IPS-15b (cell line): Measurements from ENCODE around the gene MMP28.

Experiments used
- H3K27me3 ChIP-seq: one replicate; pipeline ENCODE4 v1.6.1; 2013; ENCODE audit warnings: low read length; ENCODE audit not compliant: control insufficient read depth, insufficient read depth
- H3K36me3 ChIP-seq: one replicate; pipeline ENCODE4 v1.6.1; 2013; ENCODE audit warnings: low read length; ENCODE audit not compliant: control insufficient read depth, insufficient read depth
- H3K4me1 ChIP-seq: one replicate; pipeline ENCODE4 v1.6.1; 2013; ENCODE audit warnings: mild to moderate bottlenecking, low read length; ENCODE audit not compliant: control insufficient read depth, insufficient read depth
- H3K4me3 ChIP-seq: one replicate; pipeline ENCODE4 v1.5.1; 2013; ENCODE audit warnings: low read depth, low read length
- H3K9ac ChIP-seq: one replicate; pipeline ENCODE4 v1.6.1; 2013; ENCODE audit warnings: low read depth, mild to moderate bottlenecking, low read length
- H3K9me3 ChIP-seq: one replicate; pipeline ENCODE4 v1.6.1; 2013; ENCODE audit warnings: mild to moderate bottlenecking, low read length; ENCODE audit not compliant: control insufficient read depth, insufficient read depth

Gene MMP28

DNA sequence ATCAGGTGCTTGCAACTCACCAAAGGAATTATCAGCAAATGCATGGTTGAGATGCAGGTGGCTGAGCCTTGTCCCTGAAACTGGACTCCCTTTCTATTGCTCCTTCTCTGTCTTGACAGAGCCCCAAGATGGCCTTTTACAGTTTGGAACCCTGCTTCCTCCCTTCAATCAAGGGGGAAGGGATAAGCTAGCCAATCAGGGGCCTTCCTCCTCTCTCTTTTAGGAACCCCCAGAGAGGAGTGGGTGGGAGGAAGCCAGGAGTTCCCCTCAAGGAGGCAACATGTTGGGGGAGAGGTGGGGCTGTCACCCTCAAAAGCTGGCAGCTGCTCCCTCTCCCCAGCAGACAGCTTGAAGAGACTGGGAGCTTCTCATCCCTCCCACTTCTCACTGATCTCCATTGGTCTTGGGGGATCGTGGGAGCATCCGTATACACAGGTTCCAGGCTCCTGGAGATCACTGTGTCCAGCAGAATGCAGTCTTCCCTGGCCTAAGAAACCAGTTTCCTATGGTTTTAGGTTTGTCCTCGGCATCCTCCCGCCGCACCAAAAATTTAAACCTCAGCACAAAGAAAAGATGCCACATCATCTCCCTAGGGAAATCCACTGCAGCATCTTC, 56.8 kb downstream of the MMP28 start:
- Histone ChIP-seq H3K4me1 (peaks cover 2% of the 10 kb centered on the region), H3K27me3 (peaks cover 54% of the 10 kb centered on the region), H3K36me3 (no peaks in the 10 kb centered on the region), H3K9ac (no peak overlapping the region), H3K4me3 (no peak overlapping the region), H3K9me3 (peaks cover 8% of the 10 kb centered on the region)

DNA sequence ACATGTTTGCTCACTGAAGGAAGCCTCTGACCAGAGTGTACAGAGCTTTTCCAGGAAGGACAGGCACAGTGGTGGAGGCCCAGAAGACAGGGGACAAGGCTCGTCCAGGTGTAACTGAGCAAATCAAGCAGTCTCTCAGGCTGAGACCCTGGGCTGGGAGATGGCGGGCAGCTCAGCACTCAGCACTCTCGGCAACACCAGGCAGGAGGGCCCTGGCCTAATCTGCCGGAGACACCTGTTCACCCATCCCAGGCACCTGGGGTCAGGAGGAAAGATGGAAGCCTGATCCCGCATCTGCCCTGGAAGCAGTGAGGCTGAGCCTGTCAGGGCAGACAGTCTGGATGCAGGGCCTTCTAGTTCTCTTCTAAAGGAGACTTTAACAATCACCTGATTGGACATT, 59.2 kb downstream of the MMP28 start:
- peaks cover 3% of the 10 kb centered on the region for H3K4me1 ChIP-seq
- H3K27me3 ChIP-seq = peaks cover 54% of the 10 kb centered on the region
- no peaks in the 10 kb centered on the region for H3K36me3 ChIP-seq
- H3K9ac ChIP-seq = no peak overlapping the region
- H3K4me3 ChIP-seq = no peak overlapping the region
- peaks cover 8% of the 10 kb centered on the region for H3K9me3 ChIP-seq

- peaks cover 11% of the 10 kb centered on the region for H3K4me1 ChIP-seq
- peaks cover under 1% of the 10 kb centered on the region for H3K9me3 ChIP-seq
- H3K4me3 ChIP-seq = no peak overlapping the region
- no peak overlapping the region for H3K9ac ChIP-seq
- H3K36me3 ChIP-seq = no peaks in the 10 kb centered on the region
- peaks cover 52% of the 10 kb centered on the region for H3K27me3 ChIP-seq
Observed at GRCh38 chr17:35735036-35735805, 60.2 kb downstream of the MMP28 start.

- Histone ChIP-seq H3K36me3 (no peaks in the 10 kb centered on the region), H3K27me3 (peaks cover 44% of the 10 kb centered on the region), H3K4me1 (peaks cover 15% of the 10 kb centered on the region), H3K4me3 (no peak overlapping the region), H3K9ac (no peak overlapping the region), H3K9me3 (no peaks in the 10 kb centered on the region)
Observed at GRCh38 chr17:35734396-35734795, 61.0 kb downstream of the MMP28 start.

GRCh38 chr17:35733366-35733765, 62.1 kb downstream of the MMP28 start:
- Histone ChIP-seq H3K4me3 (no peak overlapping the region), H3K9me3 (no peaks in the 10 kb centered on the region), H3K36me3 (no peaks in the 10 kb centered on the region), H3K9ac (no peak overlapping the region), H3K27me3 (peaks cover 34% of the 10 kb centered on the region), H3K4me1 (peaks cover 20% of the 10 kb centered on the region)

- peak overlapping the region; percentile 74 for H3K4me3 ChIP-seq
- no peak overlapping the region for H3K9ac ChIP-seq
- peaks cover 28% of the 10 kb centered on the region for H3K27me3 ChIP-seq
- H3K9me3 ChIP-seq = no peaks in the 10 kb centered on the region
- H3K4me1 ChIP-seq = peaks cover 20% of the 10 kb centered on the region
- no peaks in the 10 kb centered on the region for H3K36me3 ChIP-seq
Observed at GRCh38 chr17:35732806-35733136, 62.7 kb downstream of the MMP28 start.

- Histone ChIP-seq H3K4me1 (peaks cover 20% of the 10 kb centered on the region), H3K9ac (no peak overlapping the region), H3K4me3 (peak overlapping the region; percentile 74), H3K27me3 (peaks cover 26% of the 10 kb centered on the region), H3K36me3 (no peaks in the 10 kb centered on the region), H3K9me3 (no peaks in the 10 kb centered on the region)
Observed at GRCh38 chr17:35731917-35732805, 63.3 kb downstream of the MMP28 start.

DNA sequence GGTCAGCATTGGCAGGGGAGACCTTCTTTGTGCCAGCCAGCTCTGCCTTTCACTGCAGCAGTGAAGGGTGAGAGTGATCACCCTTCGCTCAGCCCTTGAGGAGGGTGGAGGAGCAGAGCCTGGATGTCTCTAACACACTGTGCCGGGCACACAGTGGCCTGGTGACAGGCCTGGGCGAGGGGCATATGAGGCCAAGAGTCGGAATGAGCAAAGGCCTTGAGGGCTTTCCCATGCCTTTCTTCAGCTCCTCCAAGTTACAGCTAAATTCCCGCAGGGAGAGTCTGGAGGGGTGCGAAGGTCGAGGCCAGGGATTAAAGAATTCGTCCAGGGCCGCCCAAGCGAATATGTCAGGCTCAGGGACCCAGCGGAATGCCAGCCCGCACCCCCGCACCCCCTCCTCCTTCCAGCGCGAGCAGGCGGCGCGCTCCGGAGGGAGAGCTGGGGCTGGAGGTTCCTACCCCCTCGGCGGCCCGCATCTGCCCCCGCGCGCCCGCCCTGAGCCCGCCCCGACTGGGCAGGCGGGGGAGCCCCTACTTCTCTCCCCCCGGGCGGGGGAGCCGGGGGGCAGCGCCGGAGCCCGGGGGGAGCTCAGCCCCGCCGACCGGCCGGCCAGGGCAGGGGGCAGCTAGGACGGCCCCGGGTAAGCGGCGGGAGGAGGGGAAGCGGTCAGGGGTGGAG, 64.1 kb downstream of the MMP28 start, which contains the start of gene RASL10B:
Gene RASL10B, plus strand, starts transcription at position 401 of the 678 bp plus-strand sequence. CDS start 3,546 bp downstream, outside the sequence.
- no peaks in the 10 kb centered on the region for H3K9me3 ChIP-seq
- no peak within 1 kb of the TSS for H3K9ac ChIP-seq
- H3K4me1 ChIP-seq = peaks cover 20% of the 10 kb centered on the region
- no peaks in the 10 kb centered on the region for H3K36me3 ChIP-seq
- peak within 1 kb of the TSS; percentile 74 for H3K4me3 ChIP-seq
- peaks cover 26% of the 10 kb centered on the region for H3K27me3 ChIP-seq

DNA sequence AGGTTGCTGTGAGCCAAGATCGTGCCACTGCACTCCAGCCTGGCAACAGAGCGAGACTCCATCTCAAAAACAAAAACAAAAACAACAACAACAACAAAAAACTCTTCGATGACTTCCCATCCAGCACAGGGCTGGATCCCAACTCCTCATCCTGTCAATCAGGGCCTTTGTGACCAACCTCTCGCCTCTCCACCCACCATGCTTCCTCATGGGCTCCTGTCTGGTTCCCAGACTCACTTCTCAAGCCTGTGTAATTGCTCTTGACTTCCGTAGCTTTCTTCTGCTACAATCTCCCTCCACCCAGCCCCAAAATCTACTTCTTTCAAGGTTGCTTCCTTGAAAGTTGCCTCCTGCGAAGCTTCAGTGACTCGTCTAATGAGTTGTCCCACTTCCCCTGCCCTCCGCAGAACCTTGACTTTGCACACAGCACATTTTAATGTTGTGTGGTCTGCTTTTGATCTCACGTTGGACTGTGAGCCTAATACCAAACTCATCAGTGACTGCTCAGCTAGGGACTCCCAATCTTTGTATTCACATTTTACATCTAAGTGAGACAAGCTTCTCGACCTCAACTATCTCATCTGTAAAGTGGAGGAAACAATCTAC, 64.9 kb downstream of the MMP28 start:
- Histone ChIP-seq H3K27me3 (peaks cover 26% of the 10 kb centered on the region), H3K4me1 (peaks cover 24% of the 10 kb centered on the region), H3K9ac (no peak overlapping the region), H3K9me3 (no peaks in the 10 kb centered on the region), H3K4me3 (no peak overlapping the region), H3K36me3 (no peaks in the 10 kb centered on the region)

DNA sequence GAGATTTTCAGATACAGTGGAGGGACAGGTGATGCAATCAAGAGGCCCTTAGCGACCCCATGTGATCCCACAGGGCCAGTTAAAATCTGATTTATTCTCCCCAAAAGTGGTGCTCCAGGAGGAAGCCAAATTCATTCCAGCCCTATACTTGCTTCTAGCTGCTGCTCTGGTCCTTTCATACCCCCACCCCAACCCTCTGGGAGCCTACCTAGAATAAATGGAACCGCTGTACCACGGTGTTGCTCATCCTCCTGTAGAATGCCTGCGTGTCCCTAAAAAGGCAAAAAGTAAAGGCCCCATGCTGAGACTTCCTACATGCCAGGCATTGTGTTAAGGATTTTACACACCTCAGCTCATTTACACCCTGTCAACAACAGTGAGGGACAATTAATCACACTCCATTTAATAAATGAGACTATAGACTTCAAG, 66.0 kb downstream of the MMP28 start:
- Histone ChIP-seq H3K4me1 (peaks cover 24% of the 10 kb centered on the region), H3K9ac (no peak overlapping the region), H3K36me3 (peaks cover 8% of the 10 kb centered on the region), H3K4me3 (no peak overlapping the region), H3K27me3 (peaks cover 26% of the 10 kb centered on the region), H3K9me3 (no peaks in the 10 kb centered on the region)

DNA sequence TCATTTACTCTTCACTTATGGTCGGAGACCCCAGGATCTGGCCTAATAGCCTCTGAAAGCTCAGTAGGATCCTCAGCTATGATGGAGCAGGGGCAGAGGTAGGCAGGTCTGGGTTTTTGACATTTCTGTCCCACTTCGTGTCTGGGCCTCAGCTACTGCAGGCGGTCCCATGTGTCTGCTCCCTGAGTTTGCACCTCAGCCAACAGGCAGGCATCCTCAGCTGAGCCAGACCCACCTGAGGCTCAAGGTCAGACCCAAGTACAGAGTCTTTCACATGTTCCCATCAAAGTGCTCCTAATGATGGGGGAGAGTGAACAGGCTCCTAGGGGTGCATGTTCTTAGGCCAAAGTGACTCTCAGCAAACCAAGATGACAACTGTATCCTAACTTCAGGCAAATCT, 66.9 kb downstream of the MMP28 start:
- Histone ChIP-seq H3K27me3 (peaks cover 20% of the 10 kb centered on the region), H3K9me3 (no peaks in the 10 kb centered on the region), H3K36me3 (peaks cover 12% of the 10 kb centered on the region), H3K4me3 (no peak overlapping the region), H3K9ac (no peak overlapping the region), H3K4me1 (peaks cover 24% of the 10 kb centered on the region)
